Left ventricle myocardium superior (tissue), 1 donor: ENCODE measurements around the gene KLHL21. TPM values are rescaled to one million over a fixed set of nuclear protein-coding genes. Genes with fewer than 3 reads are reported as not detected.
"Not testable (repeated sequence)": the region's sequence is repeated elsewhere in the genome, so short reads cannot be mapped to it uniquely, and the experiment has no call there.

Experiments used
- ATAC-seq: fragments of 200-7000 bp; cut with Tn5 transposase; one replicate; pipeline ENCODE4 v1.9.1; 2020; ENCODE audit warnings: mild to moderate bottlenecking, moderate library complexity
- DNase-seq: peaks from one replicate; pipeline ENCODE4 v3.0.0-alpha.2; 2020
- intact Hi-C: fragments of 100-400 bp; cut with micrococcal nuclease; formaldehyde crosslinking; loops from one replicate; pipeline ENCODE4 v1.11.0; 2022
- total RNA-seq: library from RNA; stranded (reverse); fragmentation: NEBNext Ultra II Directional; extraction: Animal tissue kit (Norgen Biotek cat#: 25700); gene quantifications from one replicate; pipeline ENCODE4 v1.2.1, GENCODE V29; 2021
- donor health status: DM: no; HTN: yes; CAD: no; lungs with severe emphysema.

KLHL21 gene
- total RNA-seq, 1 donor from 2014 or later: 131 TPM

DNA sequence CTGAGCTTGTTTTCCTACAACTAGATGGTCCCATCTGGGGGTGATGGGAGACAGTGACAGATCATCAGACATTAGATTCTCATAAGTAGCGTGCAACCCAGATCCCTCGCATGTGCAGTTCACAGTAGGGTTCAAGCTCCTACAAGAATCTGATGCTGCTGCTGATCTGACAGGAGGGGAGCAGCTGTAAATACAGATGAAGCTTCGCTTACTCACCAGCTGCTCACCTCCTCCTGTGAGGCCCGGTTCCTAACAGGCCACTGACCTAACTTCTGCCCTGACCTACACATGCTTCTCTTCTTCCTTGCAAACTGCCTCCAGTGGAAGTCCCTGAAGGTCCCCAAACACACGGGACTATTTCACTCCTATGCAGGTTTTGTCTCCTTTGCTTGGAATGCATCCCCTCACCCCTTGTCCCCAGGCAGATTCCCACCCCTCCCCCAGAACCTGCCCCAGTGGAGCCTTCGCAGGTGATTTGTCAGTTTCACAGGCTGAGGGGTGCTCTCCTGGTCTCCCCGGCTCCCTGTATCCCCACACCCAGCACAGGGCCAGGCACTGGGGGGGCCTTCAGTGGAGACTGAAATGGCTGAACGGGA is 28.5 kb downstream of the KLHL21 start:
- ATAC-seq: no peak
- intact Hi-C loops: no loop called here
- DNase-seq: no peak

DNA sequence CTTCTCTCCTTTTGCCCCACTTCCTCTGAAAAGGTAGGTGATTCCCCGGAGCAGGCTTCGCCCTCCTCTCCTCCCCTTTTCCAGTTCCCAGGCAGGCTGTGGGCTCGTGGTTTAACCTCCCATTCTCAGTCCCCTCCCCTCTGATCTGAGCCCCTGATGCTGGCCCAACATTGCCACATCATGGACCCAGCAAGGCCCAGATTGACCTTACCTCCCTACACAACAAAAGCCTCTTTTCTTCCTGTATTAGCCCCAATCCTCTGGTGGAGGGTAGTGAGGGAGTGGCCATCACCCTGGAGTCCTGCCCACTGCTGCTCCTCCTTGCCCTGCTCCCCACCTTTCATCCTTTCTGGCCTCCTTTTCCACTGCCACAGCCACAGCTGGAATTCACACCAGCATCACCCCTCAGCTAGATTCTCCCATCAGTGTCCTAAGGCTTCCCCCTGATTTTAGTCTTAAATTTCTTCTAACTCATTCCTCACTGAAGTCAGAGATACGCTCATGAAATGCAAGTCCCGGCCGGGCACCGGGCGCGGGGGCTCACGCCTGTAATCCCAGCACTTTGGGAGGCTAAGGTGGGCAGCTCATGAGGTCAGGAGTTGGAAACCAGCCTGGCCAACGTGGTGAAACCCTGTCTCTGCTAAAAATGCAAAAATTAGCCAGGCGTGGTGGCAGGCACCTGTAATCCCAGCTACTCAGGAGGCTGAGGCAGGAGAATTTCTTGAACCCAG is 29.9 kb downstream of the KLHL21 start:
- DNase-seq: no peak
- intact Hi-C loops: no loop called here

DNA sequence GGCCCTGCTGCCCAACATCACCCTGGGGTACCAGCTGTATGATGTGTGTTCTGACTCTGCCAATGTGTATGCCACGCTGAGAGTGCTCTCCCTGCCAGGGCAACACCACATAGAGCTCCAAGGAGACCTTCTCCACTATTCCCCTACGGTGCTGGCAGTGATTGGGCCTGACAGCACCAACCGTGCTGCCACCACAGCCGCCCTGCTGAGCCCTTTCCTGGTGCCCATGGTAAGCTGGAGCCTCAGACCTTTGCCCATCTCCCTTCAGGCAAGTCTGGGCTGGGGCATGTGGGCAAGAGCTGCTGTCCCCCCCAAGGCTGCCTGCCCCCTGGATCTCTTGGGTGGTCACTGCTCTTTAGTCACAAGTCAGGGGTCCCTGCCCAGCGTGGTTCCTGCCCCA is 31.7 kb downstream of the KLHL21 start:
- DNase-seq (no peak), ATAC-seq (no peak)
- intact Hi-C loops: no loop called here

More for the DNA sequence above, 29.9 kb downstream of the KLHL21 start:
- ATAC-seq: no peak

- no peak for ATAC-seq
- no peak for DNase-seq
- intact Hi-C loops: no loop called here
These were observed 32.6 kb downstream of the KLHL21 start for GRCh38 chr1:6570100-6570499.

GRCh38 chr1:6569033-6569432 is 33.6 kb downstream of the KLHL21 start:
- intact Hi-C loops: no loop called here
- DNase-seq: no peak
- ATAC-seq: no peak

GRCh38 chr1:6560267-6560666 is 42.4 kb downstream of the KLHL21 start:
- no peak for ATAC-seq
- peak; percentile 4 for DNase-seq
- intact Hi-C loops: no loop called here

- DNase-seq, intact Hi-C loops, ATAC-seq: not testable (repeated sequence)
These were observed 43.5 kb downstream of the KLHL21 start for GRCh38 chr1:6559161-6559560.

DNA sequence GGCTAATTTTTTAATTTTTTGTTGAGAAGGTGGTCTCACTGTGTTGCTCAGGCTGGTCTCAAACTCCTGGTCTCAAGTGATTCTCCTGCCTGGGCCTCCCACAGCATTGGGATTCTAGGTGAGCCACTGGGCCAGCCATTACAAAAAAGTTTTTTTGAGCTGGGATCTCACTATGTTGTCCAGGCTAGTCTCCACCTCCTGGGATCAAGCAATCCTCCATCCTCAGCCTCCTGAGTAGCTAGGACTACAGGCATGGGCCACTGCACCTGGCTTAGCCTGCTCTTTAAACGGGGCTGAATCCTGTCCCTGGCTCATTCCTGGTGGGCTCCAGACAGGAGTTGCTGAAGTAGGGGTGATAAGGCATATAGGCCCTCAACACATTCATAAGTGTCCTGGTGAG is 45.1 kb downstream of the KLHL21 start:
- peak; percentile 3 for DNase-seq
- intact Hi-C loops: no loop called here
- ATAC-seq: no peak

GRCh38 chr1:6554907-6555778 is 47.5 kb downstream of the KLHL21 start, which contains the start of gene TAS1R1:
TSS of gene TAS1R1 (plus strand) at chr1:6555307. CDS start at chr1:6555374, 67 bp downstream.
- DNase-seq (peak; percentile 46), ATAC-seq (peak; percentile 34)
- intact Hi-C loops: loop anchor here (5.0 kb wide), 1 partner anchor 68 kb away; no protein-coding TSS in a partner anchor

GRCh38 chr1:6554031-6554906 is 48.4 kb downstream of the KLHL21 start, which contains the start of gene NOL9:
TSS of gene NOL9 (minus strand) at chr1:6554513. CDS start at chr1:6554502, 11 bp downstream.
- ATAC-seq (peak; percentile 98), DNase-seq (peak; percentile 98)
- intact Hi-C loops: loop anchor here (5.0 kb wide), 1 partner anchor 67 kb away; no protein-coding TSS in a partner anchor

- DNase-seq (no peak), ATAC-seq (no peak)
- intact Hi-C loops: no loop called here
These were observed 55.4 kb downstream of the KLHL21 start for GRCh38 chr1:6547301-6547700.

- DNase-seq: no peak
- intact Hi-C loops: no loop called here
- peak; percentile 38 for ATAC-seq
These were observed 56.3 kb downstream of the KLHL21 start for GRCh38 chr1:6546326-6546725.

- intact Hi-C loops: no loop called here
- DNase-seq (no peak), ATAC-seq (no peak)
These were observed 57.2 kb downstream of the KLHL21 start for GRCh38 chr1:6545276-6546112.

DNA sequence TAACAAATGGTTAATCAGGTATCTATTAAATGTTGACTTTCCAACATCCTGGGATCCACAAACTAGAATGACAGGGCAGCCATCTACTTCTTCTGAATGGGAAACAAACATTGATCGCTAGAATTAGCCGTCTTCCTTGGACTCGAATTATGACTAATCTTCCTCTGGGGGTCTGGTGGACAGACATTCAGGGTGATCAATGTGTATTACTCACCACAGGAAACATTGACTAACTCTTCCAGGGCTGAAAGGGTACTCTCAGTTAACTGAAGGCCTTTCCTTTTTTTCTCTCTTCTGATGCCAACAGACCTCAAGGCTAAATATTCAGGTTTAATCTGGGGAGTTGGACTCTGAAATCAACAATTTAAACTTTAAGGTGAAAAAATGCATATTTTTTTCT is 57.8 kb downstream of the KLHL21 start:
- no peak for ATAC-seq
- intact Hi-C loops: no loop called here
- no peak for DNase-seq
